Activated gamma-delta T cell treated with anti-CD3 and anti-CD28 coated beads, Interleukin-2, amount 50 U/mL, for 16 hours (primary cell): ENCODE measurements around the gene TOMM6.
"Not testable (repeated sequence)": the region's sequence is repeated elsewhere in the genome, so short reads cannot be mapped to it uniquely, and the experiment has no call there.

Experiments
- DNase-seq: peaks from one replicate; pipeline ENCODE4 v3.0.0-alpha.2; 2020; ENCODE audit warnings: low read depth

Gene TOMM6

GRCh38 chr6:41785254-41785653 is 2.2 kb upstream of the TOMM6 start:
- DNase-seq, result no peak

DNA sequence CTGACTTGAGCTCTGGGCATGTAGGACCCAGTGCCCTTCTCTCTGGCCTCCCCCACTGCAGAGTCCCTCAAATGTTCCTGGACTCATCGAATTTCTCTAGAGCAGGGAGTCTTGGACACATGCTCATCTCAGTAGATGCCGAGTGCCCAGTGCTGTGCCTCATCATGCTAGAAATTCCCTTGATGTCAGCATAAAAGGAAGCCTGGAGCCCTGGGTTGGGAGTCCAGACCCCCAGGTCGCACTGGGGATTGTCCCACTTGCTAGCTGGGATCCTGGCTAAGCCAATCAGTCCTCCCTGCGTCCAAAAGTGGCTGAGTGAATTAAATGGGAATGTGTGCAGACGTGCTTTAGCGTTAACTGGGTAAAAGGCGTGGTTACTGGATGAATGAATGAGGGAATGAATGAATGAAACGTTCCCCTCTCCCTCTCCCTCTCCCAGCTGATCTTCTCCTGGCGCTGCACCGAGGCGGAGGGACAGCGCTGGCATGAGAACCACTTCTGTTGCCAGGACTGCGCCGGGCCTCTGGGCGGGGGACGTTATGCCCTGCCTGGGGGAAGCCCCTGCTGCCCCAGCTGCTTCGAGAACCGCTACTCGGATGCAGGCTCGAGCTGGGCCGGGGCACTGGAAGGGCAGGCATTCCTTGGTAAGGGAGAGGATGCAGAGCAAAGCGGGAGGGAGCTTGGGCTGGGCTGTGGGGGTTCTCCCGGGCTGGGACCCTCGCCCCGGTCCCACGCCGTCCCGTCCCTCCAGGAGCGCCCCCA is 1.6 kb upstream of the TOMM6 start:
- DNase-seq, result no peak

DNA sequence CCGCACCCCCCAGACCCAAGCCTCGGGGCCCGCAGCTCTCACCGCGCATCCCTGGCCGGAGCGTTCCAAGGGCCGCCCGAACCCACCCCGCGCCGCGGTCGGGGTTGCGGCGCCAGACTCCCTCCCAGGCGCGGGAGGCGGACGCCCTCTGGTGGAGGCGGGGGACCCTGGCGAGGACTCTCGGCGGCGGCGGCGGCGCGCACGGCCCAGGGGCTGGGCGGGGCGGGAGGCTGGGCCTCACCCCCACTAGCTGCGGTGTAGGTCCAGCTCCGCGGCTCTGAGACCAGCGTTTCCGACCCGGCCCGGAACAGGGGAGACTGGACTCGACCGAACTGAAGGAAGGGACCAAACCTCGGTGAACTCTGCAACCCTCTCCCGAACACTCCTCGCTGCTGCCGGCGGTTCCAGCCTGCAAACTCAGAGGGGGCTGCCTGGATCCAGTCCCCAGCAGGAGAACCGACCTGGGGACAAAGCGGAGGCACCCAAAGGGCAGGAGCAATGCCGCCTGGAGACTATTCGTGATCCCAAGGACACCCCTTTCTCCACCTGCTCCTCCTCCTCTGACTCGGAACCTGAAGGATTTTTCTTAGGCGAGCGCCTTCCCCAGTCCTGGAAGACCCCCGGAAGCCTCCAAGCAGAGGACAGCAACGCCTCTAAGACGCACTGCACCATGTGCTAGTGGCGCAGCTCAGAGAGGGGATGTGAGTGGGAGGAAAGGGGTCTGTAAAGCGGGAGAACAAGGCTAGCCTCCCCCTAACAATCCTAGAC is 859 bp upstream of the TOMM6 start:
- peak; percentile 82 for DNase-seq

DNA sequence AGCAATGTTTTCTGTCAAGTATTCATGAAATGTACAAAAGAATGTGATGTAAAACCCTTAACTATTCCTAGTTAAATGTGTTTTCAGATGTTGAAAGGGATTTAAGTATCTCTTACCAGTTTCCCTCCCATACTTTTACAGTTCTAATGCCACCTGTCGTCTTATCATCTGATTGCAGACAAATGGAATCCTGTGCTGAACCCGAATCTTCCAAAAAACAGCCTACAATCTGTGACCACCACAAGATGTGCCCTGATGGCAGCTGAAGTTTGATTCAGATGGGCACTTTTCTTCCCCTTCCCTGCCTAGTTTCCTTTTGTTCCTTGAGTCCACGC is 1.9 kb downstream of the TOMM6 start:
- no peak for DNase-seq

DNA sequence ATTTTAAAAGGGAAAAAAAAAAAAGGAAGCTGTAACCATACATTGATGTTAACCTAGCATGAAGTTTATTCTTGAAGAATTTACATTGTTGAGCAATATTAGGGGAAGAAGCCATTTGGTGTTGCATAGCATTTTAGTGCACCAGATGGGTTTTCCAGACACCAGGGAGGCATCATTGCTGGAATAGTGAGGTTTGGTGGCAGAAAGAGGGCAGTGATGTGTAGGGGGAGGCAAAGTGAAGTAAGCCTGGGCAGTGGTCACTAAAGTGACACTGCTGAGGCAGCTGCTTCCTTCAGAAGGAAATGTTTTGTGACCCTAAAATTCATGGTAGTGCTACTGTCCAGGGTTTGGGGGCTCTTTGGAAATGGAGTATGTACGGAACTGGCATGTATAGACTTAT is 2.6 kb downstream of the TOMM6 start:
- DNase-seq, result no peak

DNA sequence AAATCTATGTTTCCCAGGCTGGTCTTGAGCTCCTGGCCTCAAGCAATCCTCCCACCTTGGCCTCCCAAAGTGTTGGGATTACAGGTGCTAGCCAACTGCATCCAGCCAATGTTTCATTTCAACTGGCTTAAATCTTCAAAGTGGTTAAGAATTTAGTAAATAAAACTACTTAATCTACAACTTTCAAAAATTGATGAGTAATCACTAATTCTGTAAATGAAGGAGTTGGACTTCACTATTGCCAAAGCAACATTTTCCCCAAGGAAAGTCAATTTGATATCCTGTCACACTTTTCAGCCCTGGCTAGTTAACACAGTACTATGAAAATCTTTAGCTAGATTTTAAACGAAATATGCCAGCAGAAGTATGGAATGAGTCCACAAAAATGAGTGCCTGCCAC is 3.8 kb downstream of the TOMM6 start:
- DNase-seq, result no peak

- DNase-seq, result no peak
These were observed 4.5 kb downstream of the TOMM6 start for GRCh38 chr6:41791984-41792383.

- no peak for DNase-seq
These were observed 9.0 kb downstream of the TOMM6 start for GRCh38 chr6:41796474-41796873.

GRCh38 chr6:41798901-41799558 is 11.5 kb downstream of the TOMM6 start:
- no peak for DNase-seq

- no peak for DNase-seq
These were observed 12.0 kb downstream of the TOMM6 start for GRCh38 chr6:41799559-41799911.

DNA sequence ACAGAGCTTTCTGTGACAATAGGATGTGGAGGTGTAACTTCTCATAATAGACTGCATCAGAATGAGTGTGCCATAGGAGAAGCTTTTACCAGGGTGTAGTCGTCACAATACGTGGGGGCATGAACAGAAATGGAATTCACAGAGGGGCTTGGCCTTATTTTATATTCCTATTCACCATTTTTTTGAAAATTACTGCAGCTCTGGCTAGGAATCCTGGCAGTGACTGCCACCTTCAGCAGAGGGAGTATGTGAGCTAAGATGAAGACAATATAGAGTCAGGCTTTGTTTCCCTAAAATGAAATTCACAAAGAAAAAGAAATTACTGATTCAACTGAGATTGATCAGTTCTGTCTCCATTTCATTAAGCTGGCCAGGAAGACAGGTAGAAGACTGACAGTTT is 13.9 kb downstream of the TOMM6 start:
- DNase-seq, result no peak

GRCh38 chr6:41805830-41806774 is 18.6 kb downstream of the TOMM6 start:
- DNase-seq, result no peak

DNA sequence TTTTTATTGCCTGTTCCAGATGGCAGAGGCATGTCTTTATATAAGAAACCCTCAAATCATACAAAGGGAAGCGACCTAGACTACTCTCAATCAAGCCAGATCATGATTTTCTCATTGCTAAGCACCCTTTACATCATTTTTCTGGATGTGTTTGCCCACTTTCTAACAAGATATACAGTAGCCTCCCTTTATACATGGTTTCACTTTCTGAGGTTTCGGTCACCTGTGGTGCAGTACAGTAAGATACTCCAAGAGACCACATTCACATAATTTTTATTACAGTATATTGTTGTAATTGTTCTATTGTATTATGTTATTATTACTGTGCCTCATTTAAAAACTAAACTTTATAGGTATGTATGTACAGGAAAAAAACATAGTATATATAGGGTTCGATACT is 23.6 kb downstream of the TOMM6 start:
- DNase-seq, result no peak

DNA sequence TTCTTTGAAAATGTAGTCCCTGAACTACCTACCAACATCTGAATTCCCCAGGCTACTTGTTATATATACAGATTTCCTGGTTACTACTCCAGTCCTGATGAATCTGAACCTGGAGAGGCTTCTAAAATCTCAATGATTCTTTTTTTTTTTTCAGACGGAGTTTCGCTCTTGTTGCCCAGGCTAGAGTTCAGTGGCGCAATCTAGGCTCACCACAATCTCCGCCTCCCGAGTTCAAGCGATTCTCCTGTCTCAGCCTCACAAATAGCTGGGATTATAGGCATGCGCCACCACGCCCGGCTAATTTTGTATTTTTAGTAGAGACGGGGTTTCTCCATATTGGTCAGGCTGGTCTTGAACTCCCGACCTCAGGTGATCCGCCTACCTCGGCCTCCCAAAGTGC is 24.5 kb downstream of the TOMM6 start:
- DNase-seq, result not testable (repeated sequence)

DNA sequence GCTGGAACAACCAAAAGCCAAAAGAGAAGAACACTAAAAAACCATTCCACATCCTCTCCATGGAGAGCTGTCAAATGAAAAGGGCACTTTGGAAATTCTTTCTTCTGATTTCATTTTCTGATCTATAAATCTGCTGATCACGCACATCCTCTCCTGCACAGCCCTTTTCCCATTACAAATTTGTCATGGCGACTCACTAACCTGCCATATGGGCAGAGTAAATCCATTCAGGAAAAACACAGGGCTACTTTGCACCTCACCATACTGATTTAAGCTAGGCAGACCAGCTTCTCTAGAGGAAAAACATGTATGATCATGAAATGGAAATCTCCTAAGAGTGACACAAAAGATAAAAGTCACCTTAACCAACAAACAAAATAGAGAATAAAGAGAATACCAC is 26.0 kb downstream of the TOMM6 start:
- DNase-seq, result no peak

- DNase-seq, result no peak
These were observed 26.5 kb downstream of the TOMM6 start for GRCh38 chr6:41813956-41814355.

GRCh38 chr6:41814629-41815028 is 27.1 kb downstream of the TOMM6 start:
- DNase-seq, result no peak

DNA sequence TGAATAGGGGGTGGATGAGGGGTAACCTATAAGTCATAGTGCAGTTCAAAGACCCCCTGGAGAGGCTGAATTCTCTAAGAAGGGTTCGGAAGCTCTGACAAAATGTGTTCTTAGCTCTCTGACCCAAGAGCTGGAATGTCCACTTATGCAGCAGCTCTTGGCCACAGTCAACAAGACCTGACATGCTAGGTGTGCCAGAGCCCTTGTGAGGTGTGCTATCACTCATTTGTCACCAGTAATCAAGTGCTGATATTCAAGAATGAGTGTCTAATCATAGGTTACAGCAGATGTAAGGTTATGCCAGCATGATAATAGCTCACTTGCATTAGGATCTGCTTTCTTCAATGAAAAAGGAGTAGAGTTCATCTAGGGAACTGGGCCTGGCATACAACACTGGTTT is 28.1 kb downstream of the TOMM6 start:
- DNase-seq, result no peak

DNA sequence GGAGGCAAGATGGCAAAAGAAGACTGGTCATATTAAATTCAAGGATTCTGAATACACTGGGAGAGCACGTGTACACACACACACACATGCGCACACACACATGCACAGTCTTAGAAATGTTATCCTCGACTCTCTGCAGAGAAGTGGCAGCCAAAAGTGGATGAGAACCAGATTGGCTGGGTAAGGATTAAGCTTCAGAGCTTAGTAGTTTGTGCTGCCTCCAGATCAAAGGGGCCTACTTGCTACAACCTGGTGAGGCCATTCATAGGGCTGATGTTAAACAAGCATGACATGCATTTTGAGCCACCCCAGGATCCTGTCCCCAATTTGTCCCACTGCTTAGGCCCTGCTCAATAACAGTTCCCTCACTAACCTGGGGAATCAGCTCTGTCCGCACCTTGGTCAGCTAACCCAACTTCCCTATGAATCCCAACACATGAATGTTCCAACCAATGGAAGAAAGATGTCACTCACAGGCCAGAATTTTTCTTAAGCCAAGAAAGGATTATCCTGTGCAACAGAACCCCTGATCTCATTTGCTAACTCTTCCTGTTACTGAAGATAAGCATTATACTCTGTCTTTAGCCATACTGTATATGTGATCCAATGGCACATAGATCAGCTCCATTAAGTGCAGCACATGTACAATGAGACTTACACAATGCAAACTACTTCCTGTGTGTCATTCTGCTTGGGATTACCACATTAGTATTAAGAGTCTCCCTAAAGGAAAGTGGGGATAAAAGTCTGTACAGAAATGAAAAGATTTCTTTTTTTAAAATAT is 31.0 kb downstream of the TOMM6 start:
- no peak for DNase-seq

DNA sequence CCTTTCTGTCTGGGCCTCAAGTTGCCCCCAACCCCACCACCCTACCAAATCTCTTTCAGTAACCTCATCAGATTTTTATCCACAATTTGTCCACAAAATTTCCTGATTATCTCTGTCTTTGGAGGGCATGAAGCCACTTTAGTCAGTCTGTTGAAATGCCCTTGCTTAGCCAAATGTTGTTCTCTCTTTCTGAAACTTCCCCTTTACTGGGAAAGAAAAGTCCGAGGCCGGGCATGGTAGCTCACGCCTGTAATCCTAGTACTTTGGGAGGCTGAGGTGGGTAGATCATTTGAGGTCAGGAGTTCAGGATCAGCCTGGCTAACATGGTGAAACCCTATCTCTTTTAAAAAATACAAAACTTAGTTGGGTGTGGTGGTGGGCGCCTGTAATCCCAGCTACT is 33.8 kb downstream of the TOMM6 start:
- DNase-seq, result no peak

GRCh38 chr6:41822021-41822420 is 34.5 kb downstream of the TOMM6 start:
- no peak for DNase-seq
